HG03571 (cell line): ENCODE measurements around the gene CBX8.

ENCODE experiments used
- ATAC-seq: cut with Tn5 transposase; IDR thresholded peaks from one replicate; pipeline ENCODE4 v1.9.1; 2021; ENCODE audit not compliant: unreplicated experiment

The CBX8 gene

DNA sequence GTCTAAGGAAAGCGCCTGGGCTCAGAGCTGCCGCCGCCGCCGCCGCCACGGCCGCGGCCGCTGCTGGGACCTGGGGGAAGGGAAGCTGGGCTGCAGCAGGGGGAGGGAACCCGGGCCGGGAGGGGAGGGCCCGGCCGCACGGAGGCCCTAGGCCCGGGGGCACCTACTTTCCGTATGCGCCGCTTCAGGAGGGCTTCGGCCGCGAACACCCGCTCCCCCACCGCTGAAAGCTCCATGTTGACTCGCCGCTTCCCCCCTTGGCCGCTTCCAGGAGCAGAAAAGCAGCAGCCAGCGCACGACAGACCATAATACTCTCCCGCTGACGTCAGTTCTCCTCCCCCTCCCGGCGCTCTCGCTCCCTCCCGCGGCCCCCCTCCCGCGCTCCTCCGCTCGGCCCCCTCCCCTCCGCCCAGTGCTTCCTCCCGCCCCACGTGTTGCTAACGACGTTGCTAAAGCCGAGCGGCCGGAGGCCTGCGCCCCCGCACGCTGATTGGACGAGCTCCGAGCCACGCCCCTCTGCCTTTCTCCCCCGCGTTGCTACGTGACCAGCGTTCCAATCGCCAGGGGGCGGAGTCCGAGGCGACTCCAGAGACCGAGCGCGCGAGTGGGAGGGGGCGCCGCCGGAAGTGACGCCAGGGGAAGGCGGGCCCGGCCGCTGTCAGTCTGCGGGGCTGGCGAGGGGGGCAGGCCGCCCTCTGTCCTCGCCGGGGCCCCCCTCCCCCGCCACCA is at the start of gene CBX8:
Gene CBX8 (minus strand): TSS at position 315 of the 729 bp plus-strand sequence. CDS start 79 bp downstream, at position 236.
- ATAC-seq: peak; percentile 90

DNA sequence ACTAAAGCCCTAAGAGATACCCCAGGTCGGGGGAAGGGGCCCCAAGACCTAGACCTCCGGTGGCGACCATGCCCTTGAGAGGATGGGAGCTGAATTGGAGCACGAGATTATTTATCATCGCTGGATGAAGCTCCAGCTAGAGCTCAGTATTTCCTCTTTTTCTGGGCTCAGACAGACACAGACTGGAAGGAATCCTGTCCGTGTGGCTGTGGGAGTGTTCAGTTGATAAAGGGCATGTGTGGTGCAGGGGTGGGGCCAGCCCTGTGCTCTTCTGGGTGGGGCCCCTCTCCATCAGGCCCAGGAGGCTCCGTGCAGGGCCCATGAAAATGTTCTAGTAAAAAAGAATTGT is 48.7 kb upstream of the CBX8 start:
- no peak for ATAC-seq

DNA sequence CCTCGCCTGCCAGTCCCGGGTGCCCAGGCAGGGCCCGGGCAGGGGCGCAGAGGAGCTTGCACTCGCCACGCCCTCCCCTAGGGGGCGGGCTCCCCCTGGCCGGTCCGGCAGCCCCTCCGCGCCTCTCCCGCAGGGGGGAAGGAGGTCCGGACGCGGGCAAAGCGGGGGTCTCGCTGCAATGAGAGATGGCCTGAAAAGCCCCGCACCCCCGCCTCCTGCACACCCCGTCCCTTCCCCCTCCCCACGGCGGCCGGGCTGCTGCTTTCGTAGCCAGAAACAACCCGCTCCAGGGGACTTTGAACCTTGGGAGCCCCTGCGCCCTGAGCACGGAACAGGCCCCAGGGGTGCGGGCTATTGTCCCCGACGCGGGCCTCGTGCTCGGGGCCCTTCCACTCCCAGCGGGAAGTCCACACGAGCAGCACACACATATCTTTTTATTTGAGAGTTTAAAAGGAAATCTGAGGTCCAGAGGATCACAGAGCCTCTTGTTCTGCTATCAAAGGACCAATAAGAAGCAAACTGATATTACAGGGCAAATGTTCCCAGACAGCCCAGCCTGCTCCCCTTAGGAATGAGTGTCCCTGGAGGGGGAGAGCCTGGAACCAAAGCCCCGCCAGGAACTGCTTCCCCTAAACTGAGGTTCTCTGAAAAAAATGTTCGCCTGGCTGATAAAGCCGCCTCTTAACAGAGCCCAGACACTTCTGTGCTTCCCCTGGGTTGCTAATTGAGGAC is 48.2 kb upstream of the CBX8 start:
- ATAC-seq: no peak

DNA sequence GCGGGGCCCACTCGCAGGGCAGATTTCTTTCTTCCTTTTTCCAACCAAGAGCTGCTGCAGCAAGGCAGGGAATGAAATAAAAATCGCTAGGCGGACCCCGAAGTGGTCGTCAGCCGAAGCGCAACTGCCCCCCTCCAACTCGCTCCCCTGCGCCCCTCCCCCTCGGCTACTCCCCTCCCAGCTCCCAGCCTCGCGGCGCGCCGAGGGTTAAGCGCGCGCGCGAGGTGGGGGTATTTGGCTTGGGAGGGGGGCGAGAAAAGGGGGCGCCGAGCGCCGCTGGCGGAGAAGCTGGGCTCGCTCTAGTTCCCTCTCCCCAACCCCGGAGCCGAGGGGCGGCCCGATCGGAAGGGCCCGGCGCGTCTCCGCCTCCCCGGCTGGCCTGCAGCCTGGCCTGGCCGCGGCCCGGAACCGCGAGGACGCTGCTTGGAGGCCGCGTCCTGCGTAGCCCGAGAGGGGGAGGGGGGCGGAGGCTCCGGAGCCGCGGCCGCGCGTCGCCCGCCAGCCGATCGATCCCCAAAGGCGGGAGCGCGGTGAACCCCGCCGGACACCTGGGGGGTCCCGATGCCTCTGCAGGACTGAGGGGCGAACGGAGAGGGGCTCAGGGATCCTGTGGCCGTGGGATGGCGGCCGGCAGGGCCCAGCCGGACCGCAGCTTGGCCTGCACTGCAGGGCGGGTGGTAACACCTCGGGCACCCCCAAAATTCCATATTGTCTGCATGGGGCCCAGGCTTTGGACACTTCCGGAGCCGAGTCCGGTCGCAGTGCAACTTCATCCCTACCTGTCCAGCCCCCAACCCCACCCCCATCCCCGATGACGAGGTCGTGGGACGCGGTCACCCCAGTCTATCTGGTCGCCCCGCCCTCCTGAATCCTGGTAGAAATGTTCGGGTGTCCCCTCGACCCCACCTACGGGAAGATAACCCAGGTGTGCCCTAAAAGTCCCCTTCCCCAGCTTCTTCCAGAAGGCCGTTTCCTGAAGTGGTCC is 47.2 kb upstream of the CBX8 start:
- ATAC-seq: no peak

DNA sequence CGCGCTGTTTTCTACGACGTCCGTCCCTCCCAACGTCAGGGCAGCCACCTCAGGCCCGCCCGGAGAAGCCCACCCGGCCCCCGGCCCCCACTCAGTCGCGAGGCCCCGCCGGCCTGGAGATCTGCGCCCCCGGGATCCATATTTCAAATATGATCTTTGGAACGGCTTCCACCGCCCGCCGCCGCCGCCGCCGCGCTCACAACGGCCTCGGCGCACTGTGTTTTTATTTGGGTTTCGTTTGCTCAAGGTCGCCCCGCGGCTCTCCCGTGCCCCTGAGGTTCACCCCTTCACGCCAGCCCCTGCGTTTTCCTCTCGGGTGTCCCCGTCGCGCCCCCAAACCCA is 46.6 kb upstream of the CBX8 start:
- ATAC-seq: no peak

DNA sequence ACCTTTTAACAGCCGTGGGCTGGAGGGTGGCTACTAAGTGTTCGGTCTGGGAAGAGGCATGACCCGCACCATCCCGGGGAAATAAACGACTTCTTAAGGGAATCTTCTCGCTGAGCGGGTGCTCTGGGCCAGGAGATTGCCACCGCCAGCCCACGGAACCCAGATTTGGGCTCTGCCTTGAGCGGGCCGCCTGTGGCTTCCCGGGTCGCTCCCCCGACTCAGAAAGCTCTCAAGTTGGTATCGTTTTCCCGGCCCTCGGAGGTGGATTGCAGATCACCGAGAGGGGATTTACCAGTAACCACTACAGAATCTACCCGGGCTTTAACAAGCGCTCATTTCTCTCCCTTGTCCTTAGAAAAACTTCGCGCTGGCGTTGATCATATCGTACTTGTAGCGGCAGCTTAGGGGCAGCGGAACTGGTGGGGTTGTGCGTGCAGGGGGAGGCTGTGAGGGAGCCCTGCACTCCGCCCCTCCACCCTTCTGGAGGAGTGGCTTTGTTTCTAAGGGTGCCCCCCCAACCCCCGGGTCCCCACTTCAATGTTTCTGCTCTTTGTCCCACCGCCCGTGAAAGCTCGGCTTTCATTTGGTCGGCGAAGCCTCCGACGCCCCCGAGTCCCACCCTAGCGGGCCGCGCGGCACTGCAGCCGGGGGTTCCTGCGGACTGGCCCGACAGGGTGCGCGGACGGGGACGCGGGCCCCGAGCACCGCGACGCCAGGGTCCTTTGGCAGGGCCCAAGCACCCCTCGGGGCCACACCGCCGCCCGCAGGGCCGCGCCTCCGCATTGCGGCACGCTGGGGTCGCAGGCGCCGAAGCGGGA is 46.0 kb upstream of the CBX8 start:
- no peak for ATAC-seq

DNA sequence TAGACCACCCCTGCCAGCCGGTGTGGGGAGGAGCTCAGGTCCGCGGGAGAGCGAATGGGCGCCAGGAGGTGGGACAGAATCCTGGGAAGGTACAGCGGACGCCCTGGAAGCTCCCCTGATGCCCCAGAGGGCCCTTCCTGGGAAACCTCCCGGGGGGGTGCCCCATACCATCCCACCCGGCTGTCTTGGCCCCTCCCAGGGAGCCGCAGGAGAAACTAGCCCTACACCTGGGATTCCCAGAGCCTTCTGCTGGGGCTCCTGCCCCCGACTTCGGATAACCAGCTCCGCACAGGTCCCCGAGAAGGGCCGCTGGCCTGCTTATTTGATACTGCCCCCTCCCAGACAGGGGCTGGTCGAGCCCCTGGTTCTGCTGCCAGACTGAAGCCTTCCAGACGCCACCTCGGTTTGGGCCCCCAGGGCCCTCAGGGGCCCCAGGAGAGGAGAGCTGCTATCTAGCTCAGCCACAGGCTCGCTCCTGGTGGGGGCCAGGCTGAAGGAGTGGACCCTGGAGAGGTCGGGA is 45.3 kb upstream of the CBX8 start:
- ATAC-seq: no peak

DNA sequence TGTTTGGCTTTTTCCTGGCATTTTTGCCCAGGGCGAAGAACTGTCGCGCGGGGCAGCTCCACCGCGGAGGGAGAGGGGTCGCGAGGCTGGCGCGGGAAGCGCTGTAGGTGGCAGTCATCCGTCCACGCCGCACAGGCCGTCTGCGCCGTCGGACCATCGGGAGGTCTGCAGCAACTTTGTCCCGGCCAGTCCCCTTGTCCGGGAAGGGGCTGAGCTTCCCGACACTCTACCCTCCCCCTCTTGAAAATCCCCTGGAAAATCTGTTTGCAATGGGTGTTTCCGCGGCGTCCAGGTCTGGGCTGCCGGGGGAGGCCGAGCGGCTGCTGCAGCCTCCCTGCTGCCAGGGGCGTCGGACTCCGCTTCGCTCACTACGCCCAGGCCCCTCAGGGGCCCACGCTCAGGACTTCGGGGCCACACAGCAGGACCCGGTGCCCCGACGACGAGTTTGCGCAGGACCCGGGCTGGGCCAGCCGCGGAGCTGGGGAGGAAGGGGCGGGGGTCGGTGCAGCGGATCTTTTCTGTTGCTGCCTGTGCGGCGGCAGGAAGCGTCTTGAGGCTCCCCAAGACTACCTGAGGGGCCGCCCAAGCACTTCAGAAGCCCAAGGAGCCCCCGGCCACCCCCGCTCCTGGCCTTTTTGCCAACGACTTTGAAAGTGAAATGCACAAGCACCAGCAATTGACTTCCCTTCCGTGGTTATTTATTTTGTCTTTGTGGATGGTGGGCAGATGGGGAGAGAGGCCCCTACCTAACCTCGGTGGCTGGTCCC is 44.7 kb upstream of the CBX8 start:
- ATAC-seq: no peak

DNA sequence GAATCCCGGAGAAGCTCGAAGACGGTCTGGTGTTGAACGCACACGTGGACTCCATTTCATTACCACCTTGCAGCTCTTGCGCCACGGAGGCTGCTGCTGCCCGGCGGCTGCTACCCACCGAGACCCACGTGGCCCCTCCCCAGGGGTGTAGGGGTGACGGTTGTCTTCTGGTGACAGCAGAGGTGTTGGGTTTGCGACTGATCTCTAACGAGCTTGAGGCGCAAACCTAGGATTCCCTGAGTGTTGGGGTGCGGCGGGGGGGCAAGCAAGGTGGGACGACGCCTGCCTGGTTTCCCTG is 44.1 kb upstream of the CBX8 start:
- ATAC-seq: no peak

DNA sequence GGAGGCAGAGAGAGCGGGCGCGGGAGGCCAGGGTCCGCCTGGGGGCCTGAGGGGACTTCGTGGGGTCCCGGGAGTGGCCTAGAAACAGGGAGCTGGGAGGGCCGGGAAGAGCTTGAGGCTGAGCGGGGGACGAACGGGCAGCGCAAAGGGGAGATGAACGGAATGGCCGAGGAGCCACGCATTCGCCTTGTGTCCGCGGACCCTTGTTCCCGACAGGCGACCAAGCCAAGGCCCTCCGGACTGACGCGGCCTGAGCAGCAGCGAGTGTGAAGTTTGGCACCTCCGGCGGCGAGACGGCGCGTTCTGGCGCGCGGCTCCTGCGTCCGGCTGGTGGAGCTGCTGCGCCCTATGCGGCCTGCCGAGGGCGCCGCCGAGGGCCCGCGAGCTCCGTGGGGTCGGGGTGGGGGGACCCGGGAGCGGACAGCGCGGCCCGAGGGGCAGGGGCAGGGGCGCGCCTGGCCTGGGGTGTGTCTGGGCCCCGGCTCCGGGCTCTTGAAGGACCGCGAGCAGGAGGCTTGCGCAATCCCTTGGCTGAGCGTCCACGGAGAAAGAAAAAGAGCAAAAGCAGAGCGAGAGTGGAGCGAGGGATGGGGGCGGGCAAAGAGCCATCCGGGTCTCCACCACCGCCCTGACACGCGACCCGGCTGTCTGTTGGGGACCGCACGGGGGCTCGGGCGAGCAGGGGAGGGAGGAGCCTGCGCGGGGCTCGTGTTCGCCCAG is 43.6 kb upstream of the CBX8 start:
- ATAC-seq: no peak

DNA sequence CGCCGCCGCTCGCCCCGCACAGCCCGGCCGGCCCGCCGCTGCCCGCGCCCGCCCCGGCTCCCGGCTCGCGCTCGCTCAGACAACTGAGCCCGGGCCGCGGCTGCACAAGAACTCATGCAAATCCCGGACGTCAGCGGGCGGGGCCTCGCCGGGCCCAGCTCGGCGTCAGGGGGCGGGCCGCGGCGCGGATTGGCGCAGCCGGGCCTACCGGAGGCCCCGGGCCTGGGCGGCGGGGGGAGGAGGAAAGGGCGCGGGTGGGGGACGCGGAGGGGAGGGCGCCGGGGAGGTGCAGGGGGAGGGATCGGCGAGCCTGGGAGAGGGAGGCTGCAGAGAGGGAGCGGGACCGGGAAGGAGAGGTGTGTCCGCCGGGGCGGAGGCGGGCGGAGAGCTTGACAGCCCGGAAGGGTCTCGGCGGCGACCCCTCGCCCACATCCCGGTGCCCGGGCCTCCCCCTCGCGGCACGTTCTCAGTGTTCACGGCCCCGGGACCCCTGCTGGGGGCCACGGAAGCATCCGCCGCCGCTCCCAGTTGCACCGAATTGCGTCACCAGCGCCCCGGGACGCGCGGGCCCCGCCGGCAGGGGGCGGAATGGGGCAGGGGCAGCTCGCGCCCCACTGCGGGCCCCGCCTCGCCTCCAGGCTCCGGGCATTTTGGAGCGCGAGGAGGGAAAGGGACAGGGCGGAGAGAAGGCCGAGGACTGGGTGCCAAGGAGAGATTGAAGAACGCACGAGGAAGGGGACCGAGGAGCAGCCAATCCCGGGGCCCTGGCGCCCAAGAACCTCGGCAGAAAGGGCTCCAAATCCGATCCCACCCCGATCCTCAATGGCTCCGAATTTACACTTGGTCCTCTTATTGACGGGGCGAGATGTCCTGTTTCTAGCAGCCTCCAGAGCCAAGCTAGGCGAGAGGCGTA is 42.7 kb upstream of the CBX8 start, which contains the start of gene CBX4:
Gene CBX4 (minus strand): TSS at position 85 of the 913 bp plus-strand sequence. CDS start 189 bp downstream, outside the sequence.
- ATAC-seq: peak; percentile 43

DNA sequence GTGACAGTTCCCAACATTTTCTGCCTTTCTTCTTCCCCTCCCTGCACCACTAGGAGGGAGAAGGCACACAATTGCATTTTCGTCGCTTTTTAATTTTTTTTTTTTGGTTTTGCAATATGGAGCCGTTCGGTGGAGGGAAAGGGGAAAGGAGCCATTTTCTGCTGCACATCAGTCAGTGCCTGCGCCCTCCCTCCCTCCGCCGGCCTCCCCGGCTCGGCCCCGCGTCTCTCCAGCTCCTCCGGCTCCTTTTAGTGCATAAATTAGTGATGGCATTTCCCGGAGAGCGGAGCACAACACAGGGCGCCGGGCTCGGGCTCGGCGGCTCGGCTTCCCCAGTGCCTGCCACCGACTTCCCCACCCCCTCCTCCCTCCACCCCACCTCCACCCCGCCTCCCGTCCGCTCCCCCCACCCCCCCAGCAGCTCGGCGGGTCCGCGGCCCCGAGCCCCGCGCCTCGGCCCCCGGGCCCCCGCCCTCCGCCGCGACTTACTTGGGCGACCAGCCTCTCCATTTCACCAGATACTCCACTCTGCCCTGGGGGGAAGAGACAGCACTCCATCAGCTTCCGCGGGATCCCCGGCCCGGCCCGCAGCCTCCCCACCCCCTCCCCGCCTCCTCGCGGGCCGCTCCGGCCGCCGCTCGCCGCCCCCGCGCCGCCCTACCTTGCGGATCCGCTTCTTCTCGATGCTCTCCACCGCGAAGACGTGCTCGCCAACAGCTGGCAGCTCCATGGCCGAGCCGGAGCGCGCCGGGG is 41.8 kb upstream of the CBX8 start:
- peak; percentile 14 for ATAC-seq

DNA sequence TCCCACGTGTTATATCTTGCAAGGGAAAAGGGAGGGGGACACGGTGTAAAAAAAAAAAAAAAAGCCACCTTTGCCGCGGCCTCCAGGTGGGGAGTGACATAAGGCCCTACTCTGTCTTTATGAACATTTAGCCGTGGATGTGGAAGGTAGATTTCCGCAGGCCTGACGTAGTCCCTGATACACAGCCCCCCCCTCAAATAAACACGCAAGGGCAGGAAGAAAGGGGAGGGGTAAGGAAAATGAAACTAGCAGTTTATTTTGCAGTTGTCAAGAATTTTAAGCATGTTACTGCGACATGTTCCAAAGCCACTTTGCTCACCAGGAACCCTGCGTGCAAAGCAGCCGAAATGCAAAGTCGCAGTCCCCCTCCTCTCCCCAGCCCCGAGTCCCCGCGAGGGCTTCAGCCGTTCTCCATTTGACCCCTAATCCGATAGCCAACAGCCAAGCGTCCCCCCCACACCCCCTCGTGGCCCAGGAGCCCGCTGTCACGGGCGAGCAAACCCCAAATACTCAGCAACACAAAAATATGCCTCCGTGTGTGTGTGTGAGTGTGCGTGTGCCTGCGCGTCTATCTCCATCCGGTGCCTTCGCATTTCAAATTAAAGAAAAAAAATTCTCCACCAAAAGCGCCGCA is 41.1 kb upstream of the CBX8 start:
- ATAC-seq: no peak

DNA sequence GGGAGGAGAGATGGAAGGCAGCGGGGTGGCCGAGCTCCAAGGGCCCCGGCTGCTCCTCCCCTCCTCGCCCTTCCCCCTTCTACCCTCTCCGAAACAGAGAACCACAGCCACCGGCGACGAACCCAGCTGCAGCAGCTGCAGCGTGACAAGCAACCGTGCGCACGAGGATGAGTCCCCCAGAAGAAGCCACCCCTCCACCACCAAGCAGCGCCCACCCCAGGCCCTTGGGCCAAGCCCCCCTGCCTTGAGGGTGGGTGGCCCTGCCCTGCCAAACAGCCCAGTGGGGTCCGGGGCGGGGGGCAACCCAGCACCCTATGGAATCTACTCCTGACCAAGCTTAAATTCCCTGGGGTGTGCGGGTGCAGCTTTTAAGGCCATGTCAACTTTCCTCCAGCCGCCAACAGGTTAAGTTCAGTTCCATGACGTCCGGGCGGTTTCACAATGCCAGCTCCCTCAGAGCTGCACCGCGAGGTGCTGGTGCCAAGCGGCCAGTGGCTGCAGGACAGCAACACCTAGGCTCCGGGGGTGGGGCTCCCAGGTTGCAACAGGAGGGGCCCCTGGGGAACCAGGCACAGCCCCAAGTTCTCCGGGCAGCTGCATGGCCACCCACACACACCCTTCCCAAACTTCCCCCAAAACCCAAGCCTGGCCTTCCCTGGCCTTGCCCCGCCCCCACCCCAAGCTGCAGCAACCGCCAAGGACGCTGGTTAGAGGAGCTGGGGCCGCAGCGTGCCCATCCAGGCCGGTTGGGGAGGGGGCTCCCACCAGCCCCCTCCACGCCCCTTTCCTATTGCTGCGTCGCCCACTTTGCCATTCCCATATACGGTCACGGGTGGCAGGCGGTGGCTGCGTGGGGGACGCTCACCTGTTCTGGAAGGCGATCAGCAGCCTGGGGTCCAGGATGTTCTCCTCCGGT is 40.4 kb upstream of the CBX8 start:
- no peak for ATAC-seq

DNA sequence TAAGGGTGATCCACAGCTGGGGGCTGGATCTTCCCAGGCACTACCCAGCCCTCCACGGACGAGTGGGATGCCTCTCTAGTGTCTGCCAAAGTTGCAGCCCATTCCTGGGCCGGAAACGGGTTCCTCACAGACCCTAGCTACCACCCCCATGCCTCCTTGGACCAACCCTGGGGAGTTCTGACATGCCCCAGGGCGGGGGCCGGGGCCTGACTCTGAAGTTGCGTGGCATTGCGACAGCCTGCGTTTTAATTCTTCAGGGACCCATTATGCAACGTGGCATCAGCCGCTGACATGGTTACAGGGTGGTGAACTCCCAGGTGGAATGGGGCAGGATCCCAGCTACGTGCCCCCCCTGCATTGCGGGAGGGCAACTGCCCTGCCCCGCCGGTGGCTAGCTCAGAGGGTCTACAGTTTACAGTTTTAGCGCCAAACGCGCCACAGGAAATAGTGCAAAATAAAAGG is 39.7 kb upstream of the CBX8 start:
- ATAC-seq: no peak
